ENCODE measurements around the gene CBFA2T3. TPM values are rescaled to one million over a fixed set of nuclear protein-coding genes. Genes with fewer than 3 reads are reported as not detected.

Gene CBFA2T3
- total RNA-seq, 1 donor from 2014 or later = 2.4 TPM

DNA sequence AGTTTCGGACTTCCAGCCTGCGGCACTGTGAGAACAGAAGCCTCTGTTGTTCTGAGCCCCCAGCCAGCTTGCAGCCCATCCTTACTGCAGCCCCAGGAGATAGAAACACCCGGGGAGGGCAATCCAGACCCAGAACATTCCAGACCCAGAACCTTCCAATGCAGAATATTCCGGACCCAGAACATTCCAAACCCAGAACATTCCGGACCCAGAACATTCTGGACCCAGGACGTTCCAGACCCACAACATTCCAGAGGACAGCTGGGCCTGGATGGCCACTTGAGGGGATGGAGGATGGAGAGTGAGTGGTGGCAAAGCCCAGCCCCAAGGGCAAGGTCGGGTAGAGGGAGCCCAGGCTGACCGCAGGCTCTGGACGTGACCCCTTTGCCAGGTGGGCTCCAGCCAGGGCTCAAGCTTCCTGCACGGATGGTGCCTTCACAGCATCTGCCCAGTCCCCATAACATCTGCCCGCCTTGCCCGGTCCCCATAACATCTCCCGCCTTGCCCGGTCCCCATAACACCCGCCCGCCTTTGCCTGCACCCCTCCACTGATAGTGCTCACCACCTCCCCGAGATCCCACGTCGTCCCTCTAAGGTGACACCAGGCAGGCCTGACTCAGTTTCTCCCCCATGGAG lies 3.5 kb downstream of the CBFA2T3 start:
- no peak overlapping the region for H3K4me3 ChIP-seq (ENCODE audit: insufficient read depth, low read depth, low read length)
- no peak overlapping the region for H3K27ac ChIP-seq (ENCODE audit: low read depth, low read length)
- H3K4me2 ChIP-seq (ENCODE audit: low read length) = no peak overlapping the region
- H3K27me3 ChIP-seq (ENCODE audit: insufficient read depth, low read length) = no peaks in the 10 kb centered on the region
- Mint-ChIP-seq H3K27me3 (ENCODE audit: low read depth, unreplicated experiment) (peaks cover 24% of the 10 kb centered on the region), H3K9me3 (ENCODE audit: unreplicated experiment) (no peaks in the 10 kb centered on the region), H3K36me3 (ENCODE audit: low read depth, unreplicated experiment) (no peaks in the 10 kb centered on the region), H3K27ac (ENCODE audit: unreplicated experiment) (no peak overlapping the region), H3K4me3 (ENCODE audit: unreplicated experiment) (no peak overlapping the region), H3K4me1 (ENCODE audit: low read depth, unreplicated experiment) (peaks cover 4% of the 10 kb centered on the region)
- H3K4me1 ChIP-seq (ENCODE audit: insufficient read depth, low read length) = no peaks in the 10 kb centered on the region
- no peak overlapping the region for H3K9ac ChIP-seq (ENCODE audit: low read length)
- DNase-seq (ENCODE audit: low read depth) (no peak), FAIRE-seq (no peak)
- H2AFZ ChIP-seq (ENCODE audit: low read depth, low read length) = no peak overlapping the region
- no peaks in the 10 kb centered on the region for H3K36me3 ChIP-seq (ENCODE audit: insufficient read depth, low read length)
- TF ChIP-seq, protein P1, sequence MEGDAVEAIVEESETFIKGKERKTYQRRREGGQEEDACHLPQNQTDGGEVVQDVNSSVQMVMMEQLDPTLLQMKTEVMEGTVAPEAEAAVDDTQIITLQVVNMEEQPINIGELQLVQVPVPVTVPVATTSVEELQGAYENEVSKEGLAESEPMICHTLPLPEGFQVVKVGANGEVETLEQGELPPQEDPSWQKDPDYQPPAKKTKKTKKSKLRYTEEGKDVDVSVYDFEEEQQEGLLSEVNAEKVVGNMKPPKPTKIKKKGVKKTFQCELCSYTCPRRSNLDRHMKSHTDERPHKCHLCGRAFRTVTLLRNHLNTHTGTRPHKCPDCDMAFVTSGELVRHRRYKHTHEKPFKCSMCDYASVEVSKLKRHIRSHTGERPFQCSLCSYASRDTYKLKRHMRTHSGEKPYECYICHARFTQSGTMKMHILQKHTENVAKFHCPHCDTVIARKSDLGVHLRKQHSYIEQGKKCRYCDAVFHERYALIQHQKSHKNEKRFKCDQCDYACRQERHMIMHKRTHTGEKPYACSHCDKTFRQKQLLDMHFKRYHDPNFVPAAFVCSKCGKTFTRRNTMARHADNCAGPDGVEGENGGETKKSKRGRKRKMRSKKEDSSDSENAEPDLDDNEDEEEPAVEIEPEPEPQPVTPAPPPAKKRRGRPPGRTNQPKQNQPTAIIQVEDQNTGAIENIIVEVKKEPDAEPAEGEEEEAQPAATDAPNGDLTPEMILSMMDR (IDR thresholded peaks at IDR 0.05; ENCODE audit: insufficient read depth, low read depth, low read length) = no peak
- no peak for TF ChIP-seq EZH2 (IDR thresholded peaks at IDR 0.05; ENCODE audit: insufficient read depth, low read length)
- H3K79me2 ChIP-seq (ENCODE audit: insufficient read depth, low read length) = no peaks in the 10 kb centered on the region
- H3K9me3 ChIP-seq (ENCODE audit: insufficient read depth, low read depth, low read length) = peaks cover 2% of the 10 kb centered on the region
- H4K20me1 ChIP-seq (ENCODE audit: insufficient read depth, low read length) = no peaks in the 10 kb centered on the region

DNA sequence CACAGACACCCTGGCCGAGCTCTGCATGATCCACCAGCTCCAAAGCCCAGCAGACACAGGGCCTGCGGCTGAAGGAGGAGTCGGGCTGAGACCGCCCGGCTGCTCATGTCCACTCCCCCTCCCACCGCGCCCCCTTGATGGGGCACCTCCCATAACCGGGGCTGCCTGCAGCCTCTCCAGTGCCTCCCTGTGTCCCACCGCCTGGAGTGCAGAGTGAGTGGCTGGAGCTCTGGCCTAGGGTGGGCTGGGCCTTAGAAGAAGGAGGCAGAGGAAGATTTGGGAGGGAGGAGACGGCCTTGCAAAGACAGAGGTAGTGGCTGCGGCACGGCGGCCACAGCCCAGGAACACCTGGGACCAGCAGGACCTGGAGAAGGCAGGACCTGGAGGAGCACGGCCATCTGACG lies 4.0 kb downstream of the CBFA2T3 start:
- no peak overlapping the region for H3K9ac ChIP-seq (ENCODE audit: low read length)
- Mint-ChIP-seq H3K27me3 (ENCODE audit: low read depth, unreplicated experiment) (peaks cover 24% of the 10 kb centered on the region), H3K36me3 (ENCODE audit: low read depth, unreplicated experiment) (no peaks in the 10 kb centered on the region), H3K4me1 (ENCODE audit: low read depth, unreplicated experiment) (peaks cover 4% of the 10 kb centered on the region), H3K4me3 (ENCODE audit: unreplicated experiment) (no peak overlapping the region), H3K27ac (ENCODE audit: unreplicated experiment) (no peak overlapping the region), H3K9me3 (ENCODE audit: unreplicated experiment) (no peaks in the 10 kb centered on the region)
- H3K36me3 ChIP-seq (ENCODE audit: insufficient read depth, low read length) = no peaks in the 10 kb centered on the region
- no peaks in the 10 kb centered on the region for H3K79me2 ChIP-seq (ENCODE audit: insufficient read depth, low read length)
- H3K27me3 ChIP-seq (ENCODE audit: insufficient read depth, low read length) = no peaks in the 10 kb centered on the region
- FAIRE-seq = no peak
- H3K4me2 ChIP-seq (ENCODE audit: low read length) = no peak overlapping the region
- H2AFZ ChIP-seq (ENCODE audit: low read depth, low read length) = no peak overlapping the region
- no peak overlapping the region for H3K4me3 ChIP-seq (ENCODE audit: insufficient read depth, low read depth, low read length)
- DNase-seq (ENCODE audit: low read depth) = no peak
- no peaks in the 10 kb centered on the region for H3K4me1 ChIP-seq (ENCODE audit: insufficient read depth, low read length)
- no peak overlapping the region for H3K27ac ChIP-seq (ENCODE audit: low read depth, low read length)
- H3K9me3 ChIP-seq (ENCODE audit: insufficient read depth, low read depth, low read length) = no peaks in the 10 kb centered on the region
- no peaks in the 10 kb centered on the region for H4K20me1 ChIP-seq (ENCODE audit: insufficient read depth, low read length)
- TF ChIP-seq, protein P1 (IDR thresholded peaks at IDR 0.05; ENCODE audit: insufficient read depth, low read depth, low read length) = no peak
- no peak for TF ChIP-seq EZH2 (IDR thresholded peaks at IDR 0.05; ENCODE audit: insufficient read depth, low read length)

DNA sequence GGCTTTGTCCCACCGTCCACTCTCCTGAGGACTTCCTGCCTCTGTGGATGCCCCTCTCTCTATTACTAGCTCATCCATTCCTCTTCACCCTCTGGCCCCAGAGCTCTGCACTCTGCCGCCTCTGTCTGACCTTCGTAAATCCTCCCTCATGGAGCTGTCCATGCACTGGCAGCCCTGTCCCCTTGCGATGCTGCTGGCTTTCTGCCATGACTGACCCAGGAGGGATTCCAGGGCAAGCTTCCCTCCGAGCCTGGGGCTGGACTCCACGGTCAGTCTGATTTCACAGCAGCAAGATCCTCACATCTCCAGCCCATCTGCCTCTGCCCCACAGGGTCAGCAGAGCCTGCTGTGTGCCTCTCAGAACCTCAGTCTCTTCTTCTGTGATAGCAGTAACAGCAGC lies 4.7 kb downstream of the CBFA2T3 start:
- no peaks in the 10 kb centered on the region for H3K9me3 ChIP-seq (ENCODE audit: insufficient read depth, low read depth, low read length)
- H3K27me3 Mint-ChIP-seq (ENCODE audit: low read depth, unreplicated experiment) = peaks cover 26% of the 10 kb centered on the region
- no peaks in the 10 kb centered on the region for H4K20me1 ChIP-seq (ENCODE audit: insufficient read depth, low read length)
- H3K9ac ChIP-seq (ENCODE audit: low read length) = no peak overlapping the region
- DNase-seq (ENCODE audit: low read depth) = no peak
- H3K27ac ChIP-seq (ENCODE audit: low read depth, low read length) = no peak overlapping the region
- no peak for FAIRE-seq
- no peak overlapping the region for H3K27ac Mint-ChIP-seq (ENCODE audit: unreplicated experiment)
- no peaks in the 10 kb centered on the region for H3K36me3 Mint-ChIP-seq (ENCODE audit: low read depth, unreplicated experiment)
- peaks cover 4% of the 10 kb centered on the region for H3K4me1 Mint-ChIP-seq (ENCODE audit: low read depth, unreplicated experiment)
- H3K36me3 ChIP-seq (ENCODE audit: insufficient read depth, low read length) = no peaks in the 10 kb centered on the region
- H3K4me2 ChIP-seq (ENCODE audit: low read length) = no peak overlapping the region
- no peak for TF ChIP-seq EZH2 (IDR thresholded peaks at IDR 0.05; ENCODE audit: insufficient read depth, low read length)
- TF ChIP-seq, protein P1 (IDR thresholded peaks at IDR 0.05; ENCODE audit: insufficient read depth, low read depth, low read length) = no peak
- H2AFZ ChIP-seq (ENCODE audit: low read depth, low read length) = no peak overlapping the region
- no peaks in the 10 kb centered on the region for H3K9me3 Mint-ChIP-seq (ENCODE audit: unreplicated experiment)
- H3K79me2 ChIP-seq (ENCODE audit: insufficient read depth, low read length) = no peaks in the 10 kb centered on the region
- no peaks in the 10 kb centered on the region for H3K4me1 ChIP-seq (ENCODE audit: insufficient read depth, low read length)
- H3K4me3 Mint-ChIP-seq (ENCODE audit: unreplicated experiment) = no peak overlapping the region
- no peaks in the 10 kb centered on the region for H3K27me3 ChIP-seq (ENCODE audit: insufficient read depth, low read length)
- no peak overlapping the region for H3K4me3 ChIP-seq (ENCODE audit: insufficient read depth, low read depth, low read length)

All from astrocyte (in vitro differentiated cells and primary cell).